GM12892 (cell line): ENCODE measurements around the gene FARP2.

Source experiments
- POLR2AphosphoS5 ChIP-seq: IDR thresholded peaks from 2 replicates; pipeline ENCODE4 v1.6.1; 2011; ENCODE audit warnings: low read depth, low read length, control low read depth
- TAF1 ChIP-seq: IDR thresholded peaks from 2 replicates; pipeline ENCODE4 v1.6.1; 2011; ENCODE audit warnings: low read depth, mild to moderate bottlenecking, control low read depth, low read length, borderline replicate concordance

- TF ChIP-seq TAF1 (no peak), POLR2AphosphoS5 (no peak)
Observed at GRCh38 chr2:241492174-241492565, 136.1 kb downstream of the FARP2 start.
